GM12874 (cell line): ENCODE data around the gene ANO3.

ENCODE experiments used
- TF ChIP-seq, protein P1 (sequence below): IDR thresholded peaks from 2 replicates; pipeline ENCODE4 v1.5.1; 2011; ENCODE audit warnings: low read depth, mild to moderate bottlenecking, control low read depth, low read length, moderate library complexity; ENCODE audit not compliant: insufficient read depth

The ANO3 gene

DNA sequence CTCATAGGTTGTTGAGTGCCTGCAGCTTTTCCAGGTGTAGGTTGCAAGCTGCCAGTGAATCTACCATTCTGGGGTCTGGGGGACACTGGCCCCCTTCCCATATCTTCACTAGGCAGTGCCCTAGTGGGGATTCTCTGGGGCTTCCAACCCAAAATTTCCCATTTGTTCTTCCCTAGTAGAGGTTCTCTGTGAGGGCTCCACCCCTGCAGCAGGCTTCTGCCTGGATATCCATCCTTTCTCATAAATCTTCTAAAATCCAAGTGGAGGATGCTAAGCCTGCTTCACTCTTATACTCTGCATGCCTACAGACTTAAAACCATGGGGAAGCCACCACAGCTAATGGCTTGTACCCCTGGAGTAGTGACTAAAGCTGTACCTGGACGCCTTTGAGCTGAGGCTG is 33.4 kb downstream of the ANO3 start:
- TF ChIP-seq, protein P1, sequence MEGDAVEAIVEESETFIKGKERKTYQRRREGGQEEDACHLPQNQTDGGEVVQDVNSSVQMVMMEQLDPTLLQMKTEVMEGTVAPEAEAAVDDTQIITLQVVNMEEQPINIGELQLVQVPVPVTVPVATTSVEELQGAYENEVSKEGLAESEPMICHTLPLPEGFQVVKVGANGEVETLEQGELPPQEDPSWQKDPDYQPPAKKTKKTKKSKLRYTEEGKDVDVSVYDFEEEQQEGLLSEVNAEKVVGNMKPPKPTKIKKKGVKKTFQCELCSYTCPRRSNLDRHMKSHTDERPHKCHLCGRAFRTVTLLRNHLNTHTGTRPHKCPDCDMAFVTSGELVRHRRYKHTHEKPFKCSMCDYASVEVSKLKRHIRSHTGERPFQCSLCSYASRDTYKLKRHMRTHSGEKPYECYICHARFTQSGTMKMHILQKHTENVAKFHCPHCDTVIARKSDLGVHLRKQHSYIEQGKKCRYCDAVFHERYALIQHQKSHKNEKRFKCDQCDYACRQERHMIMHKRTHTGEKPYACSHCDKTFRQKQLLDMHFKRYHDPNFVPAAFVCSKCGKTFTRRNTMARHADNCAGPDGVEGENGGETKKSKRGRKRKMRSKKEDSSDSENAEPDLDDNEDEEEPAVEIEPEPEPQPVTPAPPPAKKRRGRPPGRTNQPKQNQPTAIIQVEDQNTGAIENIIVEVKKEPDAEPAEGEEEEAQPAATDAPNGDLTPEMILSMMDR = no peak

DNA sequence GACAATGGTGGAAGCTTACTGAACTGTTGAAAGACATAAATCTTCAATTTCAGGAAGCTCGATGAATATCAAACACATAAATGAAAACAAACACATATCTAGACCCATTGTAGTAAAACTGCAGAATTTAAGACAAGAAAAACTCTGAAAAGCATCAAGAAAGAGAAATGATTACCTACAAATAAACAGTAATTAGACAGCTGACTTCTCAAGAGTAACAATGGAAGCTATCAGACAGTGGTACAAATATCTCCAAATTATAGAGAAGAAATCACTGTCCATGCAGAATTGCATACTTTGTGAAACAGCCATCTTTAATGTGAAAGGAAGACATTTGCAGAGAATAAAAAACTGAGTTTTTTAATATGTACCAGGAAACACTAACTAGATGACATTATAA is 45.7 kb downstream of the ANO3 start:
- TF ChIP-seq, protein P1 = no peak

DNA sequence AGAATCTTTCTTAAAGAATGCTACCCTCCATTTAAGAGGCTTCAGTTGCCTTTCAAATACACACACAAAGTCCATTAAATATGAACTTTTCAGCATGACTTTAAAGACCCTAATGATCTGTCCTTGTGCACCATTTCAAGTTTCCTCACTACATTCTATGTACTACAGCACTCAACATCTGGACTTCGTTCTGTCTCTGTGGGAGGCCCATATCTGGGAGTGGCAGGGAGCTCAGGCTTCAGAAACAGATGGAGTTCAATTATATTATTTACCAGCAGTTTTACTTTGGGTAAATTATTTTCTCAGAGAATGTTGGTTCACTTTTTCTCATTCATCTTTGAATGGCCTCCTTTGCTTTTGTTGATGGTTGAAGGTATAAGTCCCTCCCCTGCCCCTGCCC is 67.4 kb downstream of the ANO3 start:
- TF ChIP-seq, protein P1 = no peak

DNA sequence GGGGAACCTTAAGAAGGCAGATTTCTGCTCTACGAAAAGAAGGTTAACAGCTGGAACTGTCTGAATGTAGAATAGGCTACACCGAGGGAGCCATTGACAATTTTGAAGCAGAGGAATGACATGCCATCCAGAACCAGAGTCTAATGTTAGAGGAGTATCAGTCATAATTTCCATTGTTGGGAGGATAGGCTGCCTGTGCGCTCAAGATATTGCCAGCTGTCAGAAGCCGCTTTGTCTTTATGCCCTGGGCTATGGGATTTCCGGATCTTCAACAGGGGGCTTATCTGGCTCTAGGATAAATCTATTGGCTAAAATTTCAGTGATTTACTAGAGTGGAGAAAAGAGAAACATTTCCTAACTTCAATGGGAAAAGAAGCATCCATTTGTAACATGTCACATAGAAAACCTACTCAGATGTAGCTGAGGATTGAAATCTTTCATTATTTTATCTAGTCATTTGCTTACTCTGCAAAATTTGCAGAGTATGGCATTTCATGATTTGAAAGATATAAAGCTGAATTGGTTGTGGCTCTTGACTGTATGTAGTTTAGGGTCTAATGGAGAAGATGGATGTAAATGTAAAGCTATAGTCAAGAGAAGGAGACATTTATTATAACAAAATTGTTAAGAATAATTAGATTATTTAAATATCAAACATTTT is 78.9 kb downstream of the ANO3 start:
- TF ChIP-seq, protein P1 = no peak

DNA sequence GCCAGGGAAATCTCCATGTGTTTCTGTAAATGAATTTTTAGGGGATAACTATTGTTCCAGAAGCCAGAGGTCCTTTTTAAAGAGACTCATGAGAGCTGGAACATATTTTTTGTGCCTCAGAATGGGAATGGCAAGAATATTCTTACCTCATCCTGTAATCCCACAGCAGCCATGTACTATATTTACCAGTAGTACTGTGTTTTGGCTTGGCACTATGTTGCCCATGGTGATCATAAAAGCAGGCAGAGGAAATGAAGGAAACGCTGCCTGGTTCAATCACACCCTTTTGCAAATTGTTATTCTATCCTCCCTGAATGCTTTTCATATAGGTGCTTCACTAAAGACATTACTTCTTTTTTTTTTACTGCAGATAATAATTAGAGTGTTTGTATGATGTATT is 81.0 kb downstream of the ANO3 start:
- TF ChIP-seq, protein P1 = no peak

DNA sequence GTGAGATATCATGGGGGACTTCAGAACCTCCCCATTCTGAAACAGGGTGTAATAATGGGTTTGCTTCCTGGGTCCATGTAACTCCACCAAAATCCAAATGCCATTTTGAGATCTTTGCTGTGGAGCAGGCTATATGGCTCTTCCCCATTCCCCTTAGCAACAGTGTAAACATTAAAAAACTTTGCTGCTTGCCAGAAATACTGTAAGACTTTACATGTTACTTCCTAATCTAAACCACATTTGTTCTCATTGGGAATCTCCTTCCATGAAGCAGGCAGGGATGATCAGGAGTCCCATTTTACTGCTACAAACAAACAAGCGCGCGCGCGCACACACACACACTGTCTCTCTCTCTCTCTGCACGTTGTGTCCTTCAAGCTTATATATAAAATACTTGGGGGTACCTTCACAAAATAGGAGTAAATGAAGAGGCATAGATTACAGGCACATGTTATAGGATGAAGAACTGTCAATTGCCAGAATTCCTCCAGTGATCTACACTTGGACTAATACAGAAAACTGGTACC is 86.5 kb downstream of the ANO3 start:
- TF ChIP-seq, protein P1 = no peak

DNA sequence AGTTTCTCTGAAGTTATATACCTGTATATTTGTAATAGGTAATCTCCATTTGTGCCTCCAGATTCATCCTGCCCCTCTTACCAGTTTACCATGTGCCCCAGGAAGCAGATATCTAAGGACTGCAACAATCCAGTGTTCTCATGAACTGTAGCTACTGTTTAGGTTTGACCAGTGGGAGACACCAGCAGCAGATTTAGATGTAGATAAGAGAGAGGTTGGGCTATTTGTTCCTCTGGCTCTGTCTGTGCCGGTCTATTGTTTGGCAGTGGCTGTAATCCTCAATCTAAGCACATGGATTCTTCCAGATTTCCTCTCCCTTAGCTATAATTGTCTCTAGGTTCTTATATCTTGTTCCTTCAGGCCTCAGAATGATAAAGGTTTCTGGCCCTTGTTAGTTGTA is 88.4 kb downstream of the ANO3 start:
- TF ChIP-seq, protein P1 = no peak
